IPS-NIHi7 (cell line): ENCODE data around the gene TMEM266.

ENCODE experiments used
- DNase-seq: peaks from one replicate; pipeline ENCODE4 v3.0.0; 2012; ENCODE audit warnings: mixed read lengths; ENCODE audit errors: extremely low spot score

Gene TMEM266

GRCh38 chr15:76065793-76066192, 6.0 kb downstream of the TMEM266 start:
- no peak for DNase-seq

DNA sequence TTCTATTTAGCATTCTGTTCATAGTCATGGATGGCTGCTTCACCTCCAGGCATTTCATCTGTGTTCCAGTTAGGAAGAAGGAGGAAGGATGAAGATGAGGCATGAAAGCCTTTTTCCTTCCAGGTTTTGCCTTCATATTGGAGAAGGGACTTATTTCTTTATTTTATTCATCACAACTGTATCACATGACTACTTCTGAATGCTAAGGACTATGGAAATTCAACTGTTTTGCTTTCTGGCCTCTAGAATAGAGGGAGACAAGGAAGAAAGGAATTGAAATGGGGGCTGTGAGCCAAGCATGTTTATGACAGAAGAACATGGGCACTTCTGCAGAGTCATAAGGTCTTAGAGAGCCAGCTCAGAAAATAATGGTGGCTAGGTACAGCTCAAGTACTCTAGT, 10.4 kb downstream of the TMEM266 start:
- DNase-seq, result no peak

DNA sequence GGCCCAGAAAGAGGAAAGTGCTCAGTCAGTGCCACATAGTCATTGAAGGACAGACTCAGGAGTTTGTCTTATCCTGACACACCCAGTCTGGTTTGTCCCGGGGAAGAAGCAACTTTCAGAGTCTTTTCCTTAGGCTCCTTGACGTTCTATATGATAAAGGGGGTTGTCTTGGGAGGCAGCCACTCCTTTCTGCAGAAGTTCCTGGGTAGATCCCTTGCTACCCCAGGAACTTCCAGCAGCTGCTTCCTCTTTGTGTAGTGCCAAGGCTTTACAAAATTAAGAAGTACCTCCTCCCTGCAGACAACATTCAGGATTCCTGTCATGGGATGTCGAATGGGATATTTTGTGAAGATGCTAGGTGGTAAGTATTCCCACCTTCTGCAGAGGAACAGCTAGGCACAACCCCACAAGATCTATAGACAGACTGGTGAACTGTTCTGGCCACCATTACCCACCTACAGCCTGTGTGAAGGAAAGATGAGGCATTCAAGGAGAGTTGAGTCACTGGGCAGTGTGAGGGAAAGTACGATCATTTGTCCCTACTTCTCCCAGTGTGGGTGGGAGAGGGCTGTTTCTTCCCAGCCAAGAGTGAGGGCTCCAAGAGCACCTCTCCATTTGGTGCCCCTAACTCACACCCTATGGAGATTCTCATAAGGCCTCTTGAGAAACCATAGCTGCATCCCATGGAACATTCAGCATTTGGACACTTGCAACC, 11.3 kb downstream of the TMEM266 start:
- DNase-seq, result no peak

DNA sequence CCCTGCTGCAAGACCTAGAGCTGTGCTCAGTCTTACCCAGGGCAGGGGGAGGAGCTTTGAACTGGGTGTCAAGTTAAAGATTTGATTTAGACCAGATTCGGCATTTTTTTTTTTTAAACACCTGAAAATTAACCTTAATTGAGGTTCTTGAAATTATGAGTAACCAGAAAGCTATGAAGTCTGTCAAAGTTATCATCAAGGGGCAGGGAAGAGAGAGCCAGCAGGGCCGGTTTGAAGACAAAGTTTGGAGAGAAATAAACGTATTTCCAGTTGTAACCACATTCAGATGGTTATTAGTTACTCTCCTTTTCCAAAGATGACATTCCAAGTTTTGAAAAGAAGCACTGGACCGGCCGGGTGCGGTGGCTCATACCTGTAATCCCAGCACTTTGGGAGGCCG, 12.0 kb downstream of the TMEM266 start:
- DNase-seq, result no peak

- no peak for DNase-seq
Observed at GRCh38 chr15:76073554-76073953, 13.8 kb downstream of the TMEM266 start.

DNA sequence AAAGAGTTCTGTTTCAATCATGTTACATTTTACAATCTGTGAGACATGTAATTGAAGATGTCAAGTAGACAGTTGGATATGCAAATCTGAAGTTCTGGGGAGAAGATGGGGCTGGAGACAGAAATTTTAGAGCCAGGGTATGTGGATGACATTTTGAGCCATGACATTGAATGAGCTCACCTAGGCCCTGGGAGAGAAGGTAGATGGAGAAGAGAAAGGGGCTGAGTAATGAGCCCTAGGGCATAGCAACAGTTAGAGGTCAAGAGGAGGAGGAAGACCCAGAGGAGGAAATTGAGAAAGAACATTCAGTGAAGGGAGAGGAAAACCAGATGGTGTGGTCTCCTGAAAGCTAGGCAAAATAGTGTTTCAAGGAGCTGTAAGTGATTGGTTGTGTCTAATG, 15.3 kb downstream of the TMEM266 start:
- no peak for DNase-seq

DNA sequence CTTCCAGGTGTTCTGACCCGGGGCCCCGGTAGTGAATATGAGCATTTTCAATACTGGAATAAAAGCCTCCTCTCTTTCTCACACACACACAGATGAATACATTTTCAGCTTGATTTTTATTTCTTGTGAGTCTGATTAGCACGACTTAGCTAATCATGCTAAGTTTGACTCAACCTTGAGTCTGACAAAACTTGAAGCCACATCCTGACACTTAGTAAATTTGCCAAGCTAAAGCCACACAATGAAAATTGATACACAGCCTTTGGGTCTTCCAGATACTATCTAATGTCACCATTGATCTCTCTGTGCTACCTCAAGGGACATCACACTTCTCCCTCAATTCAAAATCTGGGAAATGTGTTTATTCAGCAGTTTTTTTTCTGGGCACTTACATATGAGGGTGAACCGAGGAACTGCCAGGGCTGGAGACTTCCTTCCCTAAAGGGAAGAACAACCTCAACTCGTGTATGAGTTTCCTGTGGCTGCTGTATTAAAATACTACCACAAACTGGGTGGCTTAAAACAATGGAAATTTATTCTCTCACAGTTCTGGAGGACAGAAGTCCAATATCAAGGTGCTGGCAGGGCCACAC, 18.6 kb downstream of the TMEM266 start:
- no peak for DNase-seq

DNA sequence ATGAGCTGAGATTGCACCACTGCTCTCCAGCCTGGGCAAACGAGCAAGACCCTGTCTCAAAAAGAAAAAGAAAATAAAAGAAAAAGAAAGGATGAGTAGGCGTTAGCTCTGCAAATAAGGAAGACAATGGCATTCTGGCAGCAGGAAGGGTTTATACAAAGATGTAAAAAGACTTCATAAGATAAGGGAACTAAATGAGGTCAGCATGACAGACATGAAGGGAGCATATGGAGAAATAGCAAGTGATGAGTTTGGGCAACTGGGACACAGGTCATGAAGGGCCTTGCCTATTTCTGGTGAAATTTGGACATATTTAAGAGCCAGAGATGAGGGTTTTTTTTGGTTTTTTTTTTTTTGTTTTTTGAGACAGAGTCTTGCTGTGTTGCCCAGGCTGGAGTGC, 24.5 kb downstream of the TMEM266 start:
- no peak for DNase-seq

GRCh38 chr15:76098685-76099084, 38.9 kb downstream of the TMEM266 start:
- DNase-seq, result no peak

GRCh38 chr15:76099388-76099787, 39.6 kb downstream of the TMEM266 start:
- no peak for DNase-seq

DNA sequence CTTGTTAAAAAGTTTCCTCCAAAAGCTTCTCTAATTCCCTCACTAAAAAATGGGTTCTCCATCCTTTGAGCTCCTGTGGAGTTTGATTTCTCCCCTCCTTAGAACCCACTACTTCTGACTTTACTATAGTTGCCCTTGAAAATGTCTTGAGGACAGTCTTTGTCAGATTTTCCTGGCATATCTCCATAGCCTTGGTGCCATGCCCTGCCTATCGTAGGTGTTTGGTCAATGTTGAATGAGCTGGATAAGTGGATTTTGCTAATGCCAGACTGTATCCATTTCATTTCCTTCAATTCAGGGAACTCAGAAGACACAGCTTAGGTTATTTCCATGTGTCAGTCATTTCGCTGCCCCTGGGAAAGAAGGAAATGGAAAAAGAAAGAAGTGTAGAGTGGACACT, 40.6 kb downstream of the TMEM266 start:
- no peak for DNase-seq

DNA sequence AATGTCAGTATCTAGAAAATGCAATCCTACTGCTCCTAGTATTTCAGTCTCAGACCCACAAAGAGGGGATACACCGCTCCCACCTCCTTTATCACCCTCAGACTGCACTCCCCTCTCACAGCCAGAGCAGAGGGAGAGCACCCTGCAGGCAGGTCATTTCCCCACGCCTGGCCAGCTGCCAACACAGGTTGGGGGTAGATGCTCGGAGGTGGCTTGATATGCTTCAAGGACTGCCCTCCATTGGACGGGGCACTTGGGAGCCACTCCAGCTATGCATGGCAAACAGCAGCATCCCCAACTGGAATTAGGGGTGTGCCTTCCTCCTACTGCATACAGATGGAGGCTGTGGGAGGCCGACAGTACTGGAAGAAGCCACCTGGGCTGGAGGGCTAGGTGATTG, 41.9 kb downstream of the TMEM266 start:
- DNase-seq, result no peak

DNA sequence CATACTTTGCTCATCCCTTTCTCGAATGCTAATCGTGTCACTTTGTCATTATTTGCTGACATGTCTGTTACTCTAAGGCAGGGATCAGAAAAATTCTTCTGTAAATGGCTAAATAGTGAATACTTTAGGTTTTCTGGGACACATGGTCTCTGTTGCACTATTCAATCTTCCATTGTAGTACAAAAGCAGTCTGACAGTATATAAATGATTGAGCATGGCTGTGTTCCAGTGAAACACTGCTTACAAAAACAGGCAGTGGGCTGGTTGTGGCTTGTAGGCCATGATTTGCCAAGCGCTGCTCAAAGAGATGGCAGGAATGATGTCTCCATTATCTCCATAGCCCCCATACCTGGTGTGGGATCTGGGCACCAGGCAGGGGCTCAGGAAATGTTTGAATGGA, 45.6 kb downstream of the TMEM266 start:
- no peak for DNase-seq

DNA sequence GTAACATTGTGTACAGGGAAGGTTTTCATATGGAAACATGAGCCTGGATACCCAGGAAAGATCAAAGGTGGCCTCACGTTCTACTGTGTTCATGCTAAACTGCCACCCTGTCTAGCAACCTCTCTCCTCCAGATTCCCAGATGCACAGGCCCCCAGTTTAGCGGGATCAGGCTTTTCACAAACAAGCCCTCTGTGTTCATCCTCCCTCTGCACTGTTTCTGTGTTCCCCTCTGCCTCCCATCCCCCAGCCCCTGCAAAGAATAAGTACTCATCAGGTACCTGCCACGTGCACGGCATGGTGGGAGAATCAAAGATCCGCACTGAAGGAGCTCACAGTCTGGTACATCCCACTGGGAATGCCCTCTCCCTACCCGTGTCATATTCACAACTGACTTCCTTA, 46.1 kb downstream of the TMEM266 start:
- DNase-seq, result no peak

- no peak for DNase-seq
Observed at GRCh38 chr15:76107169-76107568, 47.4 kb downstream of the TMEM266 start.

DNA sequence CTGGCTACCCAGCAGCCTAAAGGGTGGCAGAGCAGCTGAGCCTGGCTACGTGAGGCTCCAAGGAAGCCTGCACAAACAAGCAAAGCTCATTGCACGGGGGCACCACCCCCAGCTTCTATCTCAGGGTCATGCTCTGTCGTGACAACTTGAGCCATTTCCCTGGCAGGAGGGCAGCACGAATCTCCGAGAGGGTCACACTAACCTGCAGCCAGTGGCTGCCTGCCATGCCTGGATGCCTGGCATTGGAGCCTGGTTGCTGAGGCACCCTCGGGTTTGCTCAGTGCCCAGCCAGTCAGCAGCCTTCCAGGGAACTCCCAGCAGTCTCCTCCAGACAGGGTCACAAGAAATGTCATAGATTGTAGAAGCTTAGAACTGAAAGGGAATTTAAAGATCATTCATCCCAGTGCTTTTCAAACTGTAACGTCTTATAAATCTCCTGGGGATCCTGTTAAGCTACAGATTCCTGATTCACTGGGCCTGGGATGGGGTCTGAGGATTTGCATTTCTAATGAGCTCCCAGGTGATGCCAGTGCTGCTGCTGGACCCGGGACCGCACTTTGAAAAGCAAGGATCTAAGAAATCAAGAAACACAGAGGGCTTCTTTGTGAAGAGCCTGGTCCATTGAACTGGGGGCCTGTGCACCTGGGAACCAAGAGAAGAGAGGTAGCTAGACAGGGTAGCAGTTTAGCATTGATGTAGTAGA, 48.4 kb downstream of the TMEM266 start:
- peak; percentile 10 for DNase-seq

DNA sequence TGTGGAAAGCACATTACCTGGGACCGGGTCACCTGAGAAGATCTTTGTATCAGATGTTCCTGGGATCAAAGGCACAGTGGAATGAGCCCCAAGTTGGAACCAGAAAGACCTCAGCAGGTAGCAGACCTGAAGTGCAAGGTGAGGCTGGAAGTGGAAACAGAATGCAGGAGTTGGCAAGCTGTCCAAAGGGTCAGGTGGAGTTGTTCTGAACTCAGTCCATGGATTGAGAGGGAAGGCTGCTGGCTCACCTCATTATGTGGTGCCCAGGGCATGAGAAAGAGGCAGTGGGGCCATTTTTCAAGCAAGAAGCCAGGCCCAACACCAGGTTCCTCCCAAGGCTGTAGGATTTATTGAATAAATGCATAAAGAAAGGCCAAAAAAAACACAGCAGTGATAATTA, 49.3 kb downstream of the TMEM266 start:
- DNase-seq, result no peak

GRCh38 chr15:76114561-76114960, 54.8 kb downstream of the TMEM266 start:
- DNase-seq, result no peak

DNA sequence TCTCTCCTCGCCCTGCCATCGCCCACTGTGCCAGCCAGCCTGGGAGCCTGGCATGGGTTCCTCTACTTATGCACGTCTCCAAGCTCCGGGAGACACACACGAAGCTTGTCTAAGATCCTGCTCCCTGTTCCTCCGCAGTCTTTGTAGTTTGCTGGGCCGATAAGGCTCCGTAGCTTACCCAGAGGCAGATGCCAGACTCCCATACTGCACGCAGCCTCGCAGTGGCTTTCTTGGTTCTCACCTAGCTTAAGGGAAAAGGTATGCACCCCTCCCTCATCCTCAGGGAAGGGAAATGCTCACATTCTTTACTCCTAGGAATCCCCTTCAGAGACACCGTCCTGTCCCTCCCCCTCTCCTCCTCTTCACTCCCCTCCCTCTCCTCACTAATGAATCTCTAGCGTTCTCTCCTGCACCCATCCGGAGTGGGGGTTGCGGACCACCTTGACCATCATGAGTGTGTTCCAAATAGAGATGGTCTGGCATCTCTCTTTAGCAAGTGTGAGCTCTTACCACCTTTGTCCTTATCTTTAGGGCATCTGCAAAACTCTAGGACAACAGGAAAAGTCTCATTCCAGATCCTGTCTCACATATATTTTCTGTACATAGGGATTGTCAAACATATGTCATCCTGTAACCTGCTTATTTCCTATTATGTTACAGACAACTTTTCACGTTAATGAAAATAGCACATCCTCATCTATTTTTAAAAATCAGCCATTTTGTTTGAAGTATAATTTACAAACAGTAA, 56.5 kb downstream of the TMEM266 start:
- DNase-seq, result peak; percentile 78

GRCh38 chr15:76117181-76117580, 57.4 kb downstream of the TMEM266 start:
- DNase-seq, result no peak

GRCh38 chr15:76118767-76119166, 59.0 kb downstream of the TMEM266 start:
- no peak for DNase-seq

GRCh38 chr15:76123031-76123430, 63.2 kb downstream of the TMEM266 start:
- DNase-seq, result no peak
